NK-92 treated with Interleukin-12 subunit alpha and Interleukin-12 subunit beta, amount 100 ng/mL, for 24 hours (cell line): Measurements from ENCODE around the gene EYA2.

ENCODE experiments used
- DNase-seq: peaks from one replicate; lab custom pipeline; 2025; lab: John Stamatoyannopoulos, UW

The EYA2 gene

DNA sequence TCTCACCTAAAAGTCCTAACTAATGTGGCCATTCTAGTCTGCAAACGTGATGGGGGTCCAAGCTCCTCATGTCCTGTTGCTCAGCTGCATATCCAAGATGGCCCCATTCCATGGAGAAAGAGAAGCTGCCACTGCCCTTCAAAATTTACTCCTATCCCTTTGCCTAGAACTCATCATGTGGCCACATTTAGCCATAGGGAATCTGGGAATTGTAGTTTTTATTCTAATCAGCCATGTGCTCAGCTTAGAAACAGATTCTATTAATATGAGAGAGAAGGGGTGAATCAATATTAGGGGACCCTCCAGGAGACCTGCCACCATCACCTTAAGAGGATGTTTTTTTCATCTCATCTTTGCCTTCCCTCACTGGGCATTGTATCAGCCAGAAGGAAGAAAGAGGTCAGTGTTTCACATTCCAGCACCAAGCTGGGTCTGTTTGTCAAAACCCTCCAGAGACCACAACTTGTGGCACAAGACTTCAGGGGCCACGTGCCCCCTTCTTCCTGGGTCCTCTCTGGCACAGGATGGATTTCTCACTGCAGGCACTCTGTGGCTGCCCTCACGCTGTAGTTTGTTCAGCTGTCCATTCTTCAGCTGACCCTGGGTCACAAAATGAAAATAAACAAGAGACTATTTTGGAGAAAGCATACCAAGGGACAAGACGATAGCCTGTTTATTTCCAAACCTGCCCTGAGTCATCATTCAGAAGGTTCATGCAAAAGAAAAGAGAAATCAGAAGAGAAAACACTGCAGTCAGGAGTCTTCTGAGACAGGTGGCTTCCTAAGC is 172.0 kb downstream of the EYA2 start:
- no peak for DNase-seq

- DNase-seq: no peak
Measured at GRCh38 chr20:47067776-47068175, 173.1 kb downstream of the EYA2 start.

- no peak for DNase-seq
Measured at GRCh38 chr20:47070176-47070575, 175.5 kb downstream of the EYA2 start.

DNA sequence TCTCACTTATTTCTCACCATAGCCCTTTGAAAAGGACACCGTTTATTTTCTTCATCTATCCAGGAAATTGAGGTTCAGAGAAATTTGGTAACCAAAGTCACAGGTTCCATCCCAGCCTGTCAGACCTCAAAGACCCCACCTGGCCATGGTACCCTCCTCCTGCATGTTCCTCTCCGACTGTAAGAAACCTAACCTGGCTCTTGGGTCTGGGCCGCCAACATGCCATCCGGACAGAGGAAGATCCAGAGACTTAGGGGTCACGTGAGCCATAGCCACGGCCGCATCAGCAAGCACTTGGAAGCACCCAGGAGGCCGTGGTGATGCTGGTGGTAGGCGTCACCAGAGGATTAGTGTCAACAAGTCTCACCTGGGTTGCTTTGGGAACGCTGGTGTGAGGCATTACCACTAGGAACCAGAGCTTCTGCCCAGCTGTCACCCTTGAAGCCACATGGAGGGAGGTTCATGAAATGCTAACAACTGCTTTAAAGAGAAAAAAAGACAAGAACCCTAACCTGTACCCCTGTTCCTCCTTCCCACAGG is 177.1 kb downstream of the EYA2 start:
- no peak for DNase-seq

DNA sequence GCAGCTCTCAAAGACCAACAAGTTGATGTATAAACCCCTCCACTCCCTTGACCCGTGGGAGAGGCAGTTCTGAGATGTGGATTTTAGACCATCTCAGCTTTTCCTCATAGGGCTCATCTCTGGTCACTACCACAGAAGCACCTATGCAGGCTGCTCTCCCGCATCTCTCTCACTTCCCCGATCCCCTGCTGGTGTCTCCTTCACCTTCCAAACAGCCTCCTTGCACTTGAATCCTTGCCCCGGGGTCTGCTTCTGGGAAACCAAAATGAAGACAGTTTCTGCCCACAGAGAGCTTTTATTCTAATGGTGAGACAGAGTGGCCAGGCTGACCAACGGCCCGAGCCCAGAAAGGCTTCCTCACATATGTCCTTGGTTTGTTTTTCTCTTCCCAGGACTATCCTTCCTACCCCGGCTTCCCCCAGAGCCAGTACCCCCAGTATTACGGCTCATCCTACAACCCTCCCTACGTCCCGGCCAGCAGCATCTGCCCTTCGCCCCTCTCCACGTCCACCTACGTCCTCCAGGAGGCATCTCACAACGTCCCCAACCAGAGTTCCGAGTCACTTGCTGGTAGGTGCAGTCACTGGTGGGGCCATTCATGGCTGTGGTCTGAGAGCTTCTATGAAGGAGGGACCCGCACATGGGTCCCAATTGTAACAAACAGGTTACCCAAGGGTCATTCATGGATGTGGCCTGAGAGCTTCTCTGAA is 179.3 kb downstream of the EYA2 start:
- DNase-seq: no peak

DNA sequence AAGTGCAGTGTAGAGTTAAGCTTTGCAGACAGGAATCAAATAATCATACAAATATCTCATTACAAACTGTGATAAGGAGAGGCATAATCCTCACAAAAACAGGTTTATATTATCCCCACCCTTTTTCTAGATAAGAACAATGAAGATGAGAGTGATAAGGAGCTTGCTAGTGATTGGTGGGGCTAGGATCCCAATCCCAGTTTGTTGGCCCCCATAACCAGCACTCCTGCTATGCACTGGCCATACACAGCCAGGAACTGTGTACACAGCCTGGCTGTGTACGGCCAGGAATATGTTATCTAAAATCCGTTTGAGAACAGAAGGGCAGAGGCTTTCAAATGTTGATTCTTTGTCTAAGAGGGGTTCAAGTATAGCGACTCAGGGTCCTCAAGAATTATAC is 180.6 kb downstream of the EYA2 start:
- DNase-seq: no peak

DNA sequence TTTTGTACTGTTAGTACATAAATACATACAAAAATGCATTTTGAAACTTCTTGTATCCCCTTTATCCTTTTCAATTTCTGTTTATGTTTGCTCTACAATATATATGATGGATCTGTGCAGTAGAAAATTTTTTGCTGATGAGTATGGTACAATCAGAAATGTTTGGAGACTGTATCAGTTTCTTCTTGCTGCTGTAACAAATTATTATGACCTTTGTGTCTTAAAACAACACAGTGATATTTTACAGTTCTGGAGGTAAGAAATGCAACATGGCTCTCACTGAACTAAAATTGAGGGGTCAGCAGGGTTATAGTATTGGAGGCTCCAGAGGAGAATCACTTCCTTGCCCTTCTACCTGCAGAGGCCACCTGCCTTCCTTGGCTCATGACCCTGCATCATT is 184.4 kb downstream of the EYA2 start:
- no peak for DNase-seq

- DNase-seq: no peak
Measured at GRCh38 chr20:47080365-47080764, 185.7 kb downstream of the EYA2 start.

DNA sequence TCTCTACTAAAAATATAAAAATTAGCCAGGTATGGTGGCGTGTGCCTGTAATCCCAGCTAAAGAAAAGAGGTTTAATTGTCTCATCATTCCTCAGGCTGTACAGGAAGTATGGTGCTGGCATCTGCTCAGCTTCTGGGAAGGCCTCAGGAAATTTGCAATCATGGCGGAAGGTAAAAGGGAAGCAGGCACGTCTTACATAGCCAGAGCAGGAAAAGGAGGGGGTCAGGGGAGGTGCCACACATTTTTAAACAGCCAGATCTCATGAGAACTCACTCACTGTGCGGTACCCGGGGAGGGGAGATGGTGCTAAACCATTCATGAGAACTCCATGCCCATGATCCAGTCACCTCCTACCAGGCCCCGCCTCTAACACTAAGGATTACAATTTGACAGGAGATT is 191.7 kb downstream of the EYA2 start:
- no peak for DNase-seq

- DNase-seq: no peak
Measured at GRCh38 chr20:47088335-47088734, 193.7 kb downstream of the EYA2 start.

DNA sequence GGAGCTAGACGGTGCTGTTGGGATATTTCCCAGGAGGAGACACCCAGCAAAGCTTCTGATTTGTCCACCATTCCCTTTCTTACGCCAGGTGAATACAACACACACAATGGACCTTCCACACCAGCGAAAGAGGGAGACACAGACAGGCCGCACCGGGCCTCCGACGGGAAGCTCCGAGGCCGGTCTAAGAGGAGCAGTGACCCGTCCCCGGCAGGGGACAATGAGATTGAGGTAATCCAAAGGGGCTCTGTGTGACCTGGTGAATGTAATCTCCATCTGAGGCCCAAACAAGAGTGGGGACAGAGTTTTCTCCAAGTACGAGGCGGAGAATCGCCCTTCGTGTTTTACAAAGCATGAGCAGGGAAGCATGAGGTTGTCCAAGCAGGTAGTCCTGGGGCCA is 194.5 kb downstream of the EYA2 start:
- DNase-seq: no peak

GRCh38 chr20:47090835-47091234 is 196.2 kb downstream of the EYA2 start:
- DNase-seq: no peak

- no peak for DNase-seq
Measured at GRCh38 chr20:47093320-47093966, 198.8 kb downstream of the EYA2 start.

- DNase-seq: no peak
Measured at GRCh38 chr20:47095690-47096089, 201.0 kb downstream of the EYA2 start.

DNA sequence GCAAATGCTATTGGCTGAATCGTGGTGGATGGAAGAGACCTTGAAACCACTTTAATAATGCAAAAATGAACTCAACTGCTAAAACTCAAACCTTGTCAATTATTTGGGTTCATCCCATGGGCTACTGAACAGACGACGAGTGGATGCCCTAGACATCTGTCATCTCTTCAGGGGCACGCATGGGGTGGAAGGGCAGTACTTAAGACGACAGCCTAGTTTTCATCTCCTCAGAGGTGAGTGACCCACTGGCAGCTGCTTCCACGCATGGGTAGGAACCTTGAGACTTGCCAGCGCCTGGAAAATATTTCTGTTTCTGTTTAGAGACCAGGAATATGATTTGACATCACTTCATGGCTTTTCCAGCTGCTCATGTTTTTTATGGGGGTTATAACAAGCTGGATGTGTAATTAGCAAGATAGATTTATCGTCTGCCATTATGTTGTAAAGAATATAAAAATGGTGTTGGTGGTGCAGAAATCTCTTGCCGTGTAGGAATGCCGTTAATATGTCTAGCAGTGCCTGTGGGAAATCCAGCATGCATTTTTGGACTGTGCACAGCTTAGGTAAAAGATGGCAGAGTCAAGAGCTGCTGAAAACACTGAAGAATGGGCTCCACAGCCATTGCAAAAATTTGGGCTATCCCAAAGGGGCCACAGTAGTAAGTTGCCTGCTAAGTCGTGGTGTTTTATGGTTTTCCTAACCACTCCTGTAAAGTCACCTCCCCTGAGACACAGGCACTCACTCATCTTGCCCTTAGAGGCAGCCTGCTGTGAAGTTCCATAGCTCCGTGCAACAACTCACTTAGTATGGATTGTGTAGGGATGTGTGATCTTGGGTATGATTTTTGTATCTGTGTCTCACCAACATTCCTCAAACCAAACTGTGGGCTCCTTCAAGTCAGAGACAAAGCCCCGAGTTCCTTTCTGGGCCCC is 203.3 kb downstream of the EYA2 start:
- no peak for DNase-seq

- DNase-seq: no peak
Measured at GRCh38 chr20:47099093-47099492, 204.4 kb downstream of the EYA2 start.

- no peak for DNase-seq
Measured at GRCh38 chr20:47099825-47100441, 205.3 kb downstream of the EYA2 start.

GRCh38 chr20:47102629-47103028 is 208.0 kb downstream of the EYA2 start:
- DNase-seq: no peak

DNA sequence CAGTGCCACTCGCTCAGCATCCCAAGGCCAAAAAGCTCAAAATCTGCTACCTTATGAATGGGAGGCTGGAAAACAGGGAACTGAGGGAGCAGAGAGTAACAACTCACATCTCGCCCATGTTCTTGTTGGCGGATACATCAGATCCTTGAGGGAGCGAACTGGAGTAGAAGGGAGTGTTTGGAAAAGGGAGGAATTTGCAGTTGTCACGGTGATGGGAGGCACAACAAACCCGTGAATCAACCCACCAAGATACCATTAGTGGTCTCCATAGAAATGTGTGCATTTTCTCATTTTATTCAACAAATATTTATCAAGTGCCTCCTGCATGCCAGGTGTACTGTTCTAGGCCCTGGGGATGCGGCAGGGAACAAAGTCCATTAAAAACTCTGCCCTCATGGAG is 212.1 kb downstream of the EYA2 start:
- no peak for DNase-seq

GRCh38 chr20:47108994-47109393 is 214.4 kb downstream of the EYA2 start:
- DNase-seq: no peak

- DNase-seq: no peak
Measured at GRCh38 chr20:47110819-47111218, 216.2 kb downstream of the EYA2 start.
